ENCODE data around the gene PTPRO.

PTPRO gene

DNA sequence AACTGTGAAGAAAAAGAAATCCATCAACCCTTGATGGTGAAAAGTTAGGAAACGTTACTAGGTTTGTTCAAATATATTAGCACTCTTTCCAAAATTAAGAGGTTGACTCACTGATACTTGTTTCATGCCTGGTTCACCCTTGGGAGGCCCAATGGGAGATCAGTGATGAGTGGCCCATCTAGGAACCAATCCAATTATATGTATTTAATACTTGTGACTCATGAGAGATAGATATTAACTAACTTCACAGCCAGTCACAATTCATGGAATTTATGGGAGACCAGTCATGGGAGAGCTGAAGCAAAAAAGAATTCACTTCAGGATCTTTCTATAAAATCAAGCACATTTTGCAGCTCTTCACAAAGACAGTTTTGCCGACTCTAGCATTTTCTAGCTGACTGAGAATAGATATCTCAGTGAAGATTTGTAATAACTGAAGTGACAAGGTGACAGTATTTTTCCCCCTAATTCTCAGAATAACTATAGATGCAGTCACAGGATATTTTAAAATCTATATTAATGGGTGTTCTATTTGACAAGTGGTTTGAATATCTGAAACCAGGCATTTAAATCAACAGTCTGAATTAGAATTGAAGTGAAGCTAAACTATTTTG is 236.7 kb downstream of the PTPRO start:
- no peak for DNase-seq (ENCODE audit: low read depth in 2 of 2)

GRCh38 chr12:15561396-15561795 is 239.1 kb downstream of the PTPRO start:
- no peak for DNase-seq (ENCODE audit: low read depth in 2 of 2)

DNA sequence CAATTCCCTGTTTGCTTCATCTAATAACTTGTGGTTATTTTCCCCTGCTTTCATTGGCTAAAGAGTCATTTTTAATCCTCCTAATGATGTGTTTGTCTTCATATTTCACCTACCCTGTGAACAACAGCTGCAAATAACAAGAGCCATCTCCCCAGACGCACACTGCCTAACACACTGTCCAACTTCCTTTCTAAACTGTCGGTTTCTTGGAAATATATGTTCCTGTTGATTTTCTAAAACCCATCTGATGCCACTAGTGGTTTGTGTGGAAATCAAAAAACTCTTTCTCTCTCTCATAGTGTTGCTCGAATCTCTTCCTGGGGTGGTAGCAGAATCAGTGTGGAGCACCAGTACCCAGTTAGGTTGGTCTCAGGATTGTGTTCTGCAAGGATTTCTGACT is 240.0 kb downstream of the PTPRO start:
- no peak for DNase-seq (ENCODE audit: low read depth in 2 of 2)

DNA sequence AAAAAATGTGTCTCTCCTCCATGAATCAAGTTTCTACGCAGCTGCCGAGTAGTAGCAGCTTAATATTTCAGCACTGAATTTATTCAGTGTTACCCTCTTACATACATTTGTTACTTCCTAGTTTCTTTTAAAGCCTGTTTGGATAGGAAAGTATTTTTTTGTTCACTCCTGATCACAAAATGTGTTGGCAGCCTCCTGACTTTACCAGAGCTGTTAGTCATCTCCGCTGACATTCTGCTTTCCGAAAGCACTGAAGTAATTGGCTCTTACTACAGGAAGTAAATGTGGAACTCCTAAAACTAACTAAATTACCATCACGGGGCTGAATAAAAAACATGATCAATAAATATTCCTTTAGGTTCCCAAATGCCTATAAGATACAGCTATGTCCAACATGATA is 241.4 kb downstream of the PTPRO start:
- no peak for DNase-seq (ENCODE audit: low read depth in 2 of 2)

DNA sequence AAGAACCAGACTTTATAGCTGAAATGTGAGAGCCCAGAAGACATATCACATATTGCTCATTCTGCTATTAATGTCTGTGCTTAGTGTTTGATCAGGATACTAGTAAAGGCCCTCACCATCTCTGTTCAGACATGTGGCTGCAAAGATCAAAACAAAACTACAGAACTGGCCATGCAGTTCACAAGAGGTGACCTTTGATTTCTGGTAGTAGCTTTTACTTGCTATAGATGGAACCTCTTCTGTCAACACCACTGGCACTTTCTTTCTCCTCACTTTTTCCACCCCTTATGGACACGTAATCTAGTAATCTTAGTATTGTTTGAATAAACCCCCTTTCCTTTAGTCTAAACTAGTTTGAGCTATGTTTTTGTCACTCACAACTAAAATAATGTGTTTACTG is 252.0 kb downstream of the PTPRO start:
- no peak for DNase-seq (ENCODE audit: low read depth in 2 of 2)

- DNase-seq (ENCODE audit: low read depth in 2 of 2), result no peak
Observed at GRCh38 chr12:15575671-15576541, 253.6 kb downstream of the PTPRO start.

- no peak for DNase-seq (ENCODE audit: low read depth in 2 of 2)
Observed at GRCh38 chr12:15580431-15580830, 258.1 kb downstream of the PTPRO start.

- DNase-seq (ENCODE audit: low read depth in 2 of 2), result no peak
Observed at GRCh38 chr12:15581006-15581405, 258.7 kb downstream of the PTPRO start.

DNA sequence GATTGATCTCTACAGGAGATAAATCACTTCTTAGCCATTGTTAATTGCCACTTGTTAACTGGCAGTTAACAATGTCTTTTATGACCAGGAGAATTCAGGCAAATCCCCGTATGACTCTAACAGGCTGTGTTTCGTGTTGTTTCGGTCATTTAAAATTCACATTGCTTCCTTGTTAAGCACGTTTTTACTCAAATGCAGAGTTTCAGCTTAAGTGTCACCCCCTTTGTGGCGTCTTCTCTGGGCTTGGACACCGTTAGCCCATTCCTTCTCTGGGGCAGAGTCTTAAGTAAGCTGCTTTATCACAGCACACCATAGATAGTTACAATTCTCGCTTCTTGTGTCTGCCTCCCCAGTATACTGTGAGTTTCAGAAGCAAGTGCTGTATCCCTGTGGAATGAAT is 261.5 kb downstream of the PTPRO start:
- DNase-seq (ENCODE audit: low read depth in 2 of 2), result no peak

DNA sequence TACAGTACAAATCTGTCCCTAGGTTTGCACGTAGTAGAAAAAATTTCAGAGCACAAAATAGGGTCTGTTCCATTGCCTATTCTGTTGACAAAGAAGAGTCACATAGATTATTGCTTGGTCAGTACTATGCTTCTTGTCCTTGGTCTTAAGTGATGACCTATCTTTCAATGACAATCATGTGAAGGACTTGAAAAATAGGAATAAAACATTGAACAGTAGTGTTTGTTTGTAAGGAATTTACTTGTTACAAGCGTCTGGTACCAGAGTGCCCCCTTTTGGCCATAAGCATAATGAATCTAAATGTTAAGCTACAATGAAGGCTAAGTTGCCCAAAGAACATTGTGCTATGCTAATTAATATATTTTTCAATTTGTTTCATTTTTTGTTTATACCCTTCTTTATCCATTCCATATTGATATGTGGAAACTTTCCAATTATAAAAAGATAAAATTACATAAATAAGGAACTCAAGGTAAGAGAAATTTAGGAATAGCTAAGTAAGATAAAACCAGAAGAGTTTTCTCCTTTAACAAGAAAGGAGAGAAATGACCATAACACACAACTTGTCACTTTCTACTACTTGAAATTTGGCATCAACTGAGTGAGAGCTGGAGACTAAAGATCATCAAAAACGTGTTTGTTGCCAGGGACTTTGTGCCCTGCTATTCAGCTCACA is 262.2 kb downstream of the PTPRO start:
- DNase-seq (ENCODE audit: low read depth in 2 of 2), result no peak

GRCh38 chr12:15589328-15590032 is 267.2 kb downstream of the PTPRO start:
- no peak for DNase-seq (ENCODE audit: low read depth in 2 of 2)

DNA sequence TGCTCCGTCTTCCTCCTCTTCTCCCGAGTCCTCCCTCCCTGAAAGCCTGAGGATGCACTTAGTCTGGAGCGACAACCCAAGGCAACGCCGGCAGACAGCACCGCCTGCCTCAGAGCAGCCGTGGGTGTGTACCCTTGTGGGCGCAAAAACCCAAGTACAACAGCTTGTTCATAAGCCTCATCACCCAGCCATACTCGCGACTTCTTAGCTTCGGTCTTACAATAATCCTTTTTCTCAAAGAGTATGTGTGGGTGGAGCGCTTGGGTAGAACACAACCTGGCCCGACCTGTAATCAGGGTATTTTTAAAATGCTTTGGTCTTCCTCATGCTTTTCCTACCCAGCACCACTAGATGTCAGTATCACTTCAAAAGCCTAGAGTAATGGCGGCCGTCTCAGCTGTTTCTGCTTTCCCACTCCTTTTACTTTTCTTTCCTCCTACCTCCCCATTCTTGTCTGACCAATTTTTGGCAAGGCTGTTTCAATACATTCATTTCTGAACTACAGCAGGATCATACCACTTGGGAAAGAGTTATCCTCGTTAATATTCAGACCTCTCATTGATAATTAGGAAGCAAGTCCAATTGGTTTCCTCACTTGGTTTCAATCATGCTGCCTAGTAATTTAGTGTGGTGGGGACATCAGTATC is 268.0 kb downstream of the PTPRO start:
- peak in 1 of 2 donors; percentile 15 for DNase-seq (ENCODE audit: low read depth in 2 of 2)

DNA sequence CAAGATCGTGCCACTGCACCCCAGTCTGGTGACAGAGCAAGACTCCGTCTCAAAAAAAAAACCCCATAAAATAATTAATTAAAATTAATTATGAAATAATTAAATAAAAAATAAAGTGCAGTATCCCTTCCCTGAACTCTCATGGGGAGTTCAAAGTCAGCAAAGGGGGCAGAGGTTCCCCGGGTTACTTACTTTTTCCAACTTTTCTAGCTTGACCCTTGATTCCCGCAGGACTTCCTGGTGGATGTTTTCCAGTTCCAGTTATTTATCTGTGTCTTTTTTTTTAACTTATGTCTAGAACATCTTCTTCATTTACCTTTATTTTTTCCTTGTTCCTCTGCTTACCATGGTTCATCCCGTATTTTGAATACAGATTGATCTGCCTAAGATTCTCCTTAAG is 269.5 kb downstream of the PTPRO start:
- DNase-seq (ENCODE audit: low read depth in 2 of 2), result no peak

DNA sequence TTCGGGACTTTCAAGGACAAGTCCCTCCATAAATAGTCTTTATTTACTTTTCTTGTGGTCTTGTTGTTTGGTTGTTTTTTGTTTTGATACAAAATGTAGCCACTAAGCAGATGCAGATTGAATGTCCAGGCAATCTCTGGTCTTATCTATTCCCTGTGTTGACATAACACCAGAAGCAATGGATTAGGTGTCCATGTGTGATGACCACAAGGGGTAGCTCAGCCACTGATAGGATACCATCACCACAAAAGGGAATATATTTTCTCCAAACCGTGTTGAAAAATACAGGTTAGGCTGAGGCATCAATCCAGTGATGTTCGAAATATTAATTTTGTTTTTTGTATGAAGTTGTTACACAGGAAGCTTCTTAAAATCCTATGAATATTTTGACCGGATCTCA is 270.6 kb downstream of the PTPRO start:
- DNase-seq (ENCODE audit: low read depth in 2 of 2), result no peak

- no peak for DNase-seq (ENCODE audit: low read depth in 2 of 2)
Observed at GRCh38 chr12:15596174-15596573, 273.9 kb downstream of the PTPRO start.

DNA sequence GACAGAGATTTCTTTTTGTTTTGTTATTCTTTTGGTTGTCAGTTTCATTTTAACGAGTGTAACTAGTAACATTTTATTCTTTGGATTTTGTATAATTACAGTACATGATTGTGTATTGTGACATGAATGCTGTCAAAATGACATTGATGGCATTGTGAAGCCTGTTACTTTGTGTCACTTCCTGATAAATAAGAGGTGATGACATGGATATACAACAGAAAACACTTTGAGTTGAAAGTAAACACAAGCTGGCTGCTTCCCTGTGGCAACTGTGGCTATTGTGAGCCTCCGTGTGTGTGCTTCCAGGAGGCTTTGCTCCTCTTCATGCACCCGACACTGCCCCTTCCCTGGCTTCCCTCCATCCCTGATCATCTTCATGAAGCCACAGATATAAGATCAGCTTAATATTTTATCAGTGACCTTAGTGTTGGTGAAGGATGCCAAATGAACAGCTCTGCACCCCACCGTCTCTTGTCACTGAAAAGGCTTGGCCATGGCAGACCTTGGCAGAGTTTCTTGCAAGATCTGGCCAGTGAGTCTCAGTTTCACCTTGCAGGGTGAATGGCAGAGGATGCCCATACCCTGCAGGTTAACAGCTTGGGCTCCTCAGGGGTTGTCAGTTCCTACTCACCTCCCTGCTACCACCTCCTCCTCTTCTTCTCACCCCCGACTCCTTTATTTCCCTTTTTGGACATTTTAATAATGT is 275.0 kb downstream of the PTPRO start:
- no peak for DNase-seq (ENCODE audit: low read depth in 2 of 2)

DNA sequence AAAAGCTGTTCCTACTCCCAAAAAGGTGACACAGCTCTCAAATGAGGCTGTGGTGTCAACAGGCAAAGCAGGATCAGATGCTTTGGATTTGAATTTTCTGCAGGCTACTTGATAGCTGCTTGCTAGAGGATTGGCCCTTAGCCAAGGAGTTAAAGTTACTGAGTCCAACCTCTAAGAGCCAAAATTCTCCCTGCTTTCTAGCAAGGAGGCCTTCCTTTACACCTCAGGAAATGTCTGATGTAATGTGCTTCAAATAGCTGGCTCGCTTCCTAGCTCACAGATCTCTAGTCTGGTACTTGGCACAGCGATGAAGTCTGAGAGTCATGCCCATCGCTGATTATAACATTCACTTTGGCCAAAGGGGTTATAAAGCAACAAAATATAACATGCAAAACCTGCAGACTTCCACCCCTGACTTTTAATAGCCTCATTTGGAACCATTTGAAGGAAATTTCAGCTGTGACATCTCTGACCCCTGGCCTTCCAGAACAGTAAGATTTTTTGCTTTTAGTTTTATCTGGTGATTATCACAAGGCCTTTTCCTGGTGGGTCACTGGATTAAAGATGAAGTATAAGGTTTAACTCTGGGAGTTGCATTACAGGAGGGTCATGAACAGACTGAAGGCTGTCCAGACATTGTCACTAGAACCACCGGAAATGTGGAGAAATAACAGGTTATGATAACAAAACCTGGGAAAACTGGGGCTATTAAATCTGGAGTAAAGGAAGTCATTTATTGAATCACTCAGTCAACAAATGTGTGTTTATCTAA is 277.1 kb downstream of the PTPRO start:
- DNase-seq (ENCODE audit: low read depth in 2 of 2), result no peak

DNA sequence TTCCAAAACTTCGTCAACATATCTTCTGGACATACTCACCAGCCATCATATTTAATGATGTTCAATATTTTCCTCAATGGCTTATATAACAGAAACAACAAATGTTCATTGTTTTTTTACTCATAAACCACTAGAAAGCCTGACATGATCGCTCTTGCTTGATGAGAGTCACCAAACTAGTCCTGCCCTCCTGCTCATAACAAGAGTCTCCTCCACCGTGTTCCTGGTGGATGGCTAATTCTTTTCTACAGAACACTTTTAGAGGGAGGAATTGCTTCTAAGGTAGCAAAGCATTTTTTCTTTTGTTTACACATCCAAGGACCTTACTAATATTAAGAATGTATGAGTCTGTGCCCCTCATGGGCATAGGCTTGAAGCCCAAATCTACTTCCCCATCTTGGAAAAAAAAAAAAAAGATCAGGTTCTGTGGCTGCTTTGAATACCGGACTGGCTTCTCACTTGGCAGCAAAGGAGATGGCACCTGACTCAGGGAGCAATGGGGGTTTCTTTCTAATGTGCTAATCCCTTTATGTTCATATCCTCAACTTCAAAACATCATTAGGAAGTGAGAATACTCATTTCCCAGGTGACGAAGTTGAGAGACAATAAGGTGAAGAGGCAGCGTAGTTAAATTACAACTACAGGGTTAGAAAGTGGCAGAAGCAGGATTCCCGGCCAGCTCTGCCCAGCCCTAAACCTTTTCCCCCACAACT is 278.1 kb downstream of the PTPRO start:
- no peak for DNase-seq (ENCODE audit: low read depth in 2 of 2)

- no peak for DNase-seq (ENCODE audit: low read depth in 2 of 2)
Observed at GRCh38 chr12:15601210-15601800, 279.0 kb downstream of the PTPRO start.
